ENCODE measurements around the gene GJC2. TPM values are rescaled to one million over a fixed set of nuclear protein-coding genes. Genes with fewer than 3 reads are reported as not detected.
A peak's percentile ranks its signal among the peaks of the same experiment; 100 is the strongest.

Gene GJC2
- polyA plus RNA-seq, 1 of the 3 experiments (the other 2 are of a cell fraction) = 0.92 TPM

DNA sequence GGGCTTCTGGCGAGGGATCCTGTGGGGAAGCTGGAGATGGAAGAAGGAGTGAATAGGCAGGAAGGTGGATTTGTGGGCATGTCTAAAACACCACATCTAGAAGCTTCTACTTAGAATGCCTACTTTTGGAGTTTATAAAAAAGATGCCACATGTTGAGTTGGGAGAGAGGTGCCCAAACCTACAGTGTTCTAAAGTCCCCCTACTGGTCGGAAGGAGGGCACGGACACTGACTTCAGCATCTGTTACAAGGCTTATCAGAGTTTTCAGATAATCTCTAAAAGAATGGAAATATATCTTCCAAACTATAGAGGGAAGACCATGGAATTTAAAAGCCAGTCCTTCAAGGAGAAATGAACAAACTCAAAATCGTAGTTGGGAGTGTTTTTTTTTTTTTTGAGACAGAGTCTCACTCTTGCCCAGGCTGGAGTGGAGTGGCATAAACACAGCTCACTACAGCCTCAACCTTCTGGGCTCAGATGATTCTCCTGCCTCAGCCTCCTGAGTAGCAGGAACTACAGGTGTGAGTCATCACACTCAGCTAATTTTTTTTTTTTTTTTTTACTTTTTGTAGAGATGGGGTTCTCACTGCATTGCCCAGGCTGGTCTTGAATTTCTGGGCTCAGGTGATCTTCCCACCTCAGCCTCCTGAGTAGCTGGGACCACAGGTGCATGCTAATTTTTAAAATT, 30.7 kb downstream of the GJC2 start:
- Histone ChIP-seq H3K79me2 (ENCODE audit: insufficient read depth) (no peaks in the 10 kb centered on the region), H3K36me3 (replicated peaks in 1 of 2; ENCODE audit: control insufficient read depth in 1 of 2, insufficient read depth in 2 of 2, low read length in 1 of 2) (no peaks in the 10 kb centered on the region), H3K27ac (ENCODE audit: low read depth in 2 of 2, low read length in 1 of 2) (no peak overlapping the region), H3K9me3 (no peaks in the 10 kb centered on the region), H3K4me3 (ENCODE audit: low read depth in 2 of 2, low read length in 1 of 2) (no peak overlapping the region), H3K27me3 (ENCODE audit: insufficient read depth) (no peaks in the 10 kb centered on the region), H3K9ac (no peak overlapping the region), H4K20me1 (ENCODE audit: insufficient read depth) (no peaks in the 10 kb centered on the region), H3K4me1 (ENCODE audit: control insufficient read depth in 1 of 2, insufficient read depth in 2 of 2, low read depth in 1 of 2, low read length in 1 of 2) (peaks cover 0 to 9% of the 10 kb centered on the region in 2 experiments; a peak in 1 of 4 replicates), H3F3A (replicated peaks; ENCODE audit: insufficient read depth) (peaks cover 11% of the 10 kb centered on the region), H3K9me2 (no peaks in the 10 kb centered on the region), H3K4me2 (no peak overlapping the region), H2AFZ (ENCODE audit: low read depth) (no peak overlapping the region)
- no peak for DNase-seq
- CTCF ChIA-PET = interaction anchor here (0.7 to 9.1 kb wide), 6 partner anchors 14 to 225 kb away, joined by 3 to 54 read pairs (median 4); partner anchors contain the start of gene IBA57
- WGBS (ENCODE audit: low lambda C conversion rate) = 82% methylated on average over 4 of the region's 4 CpGs
- POLR2A ChIA-PET = no interaction called here
- no peak for TF ChIP-seq PBX3 (IDR thresholded peaks at IDR 0.05)
- TF ChIP-seq CTCF (IDR thresholded peaks at IDR 0.05) = peak; percentile 37

DNA sequence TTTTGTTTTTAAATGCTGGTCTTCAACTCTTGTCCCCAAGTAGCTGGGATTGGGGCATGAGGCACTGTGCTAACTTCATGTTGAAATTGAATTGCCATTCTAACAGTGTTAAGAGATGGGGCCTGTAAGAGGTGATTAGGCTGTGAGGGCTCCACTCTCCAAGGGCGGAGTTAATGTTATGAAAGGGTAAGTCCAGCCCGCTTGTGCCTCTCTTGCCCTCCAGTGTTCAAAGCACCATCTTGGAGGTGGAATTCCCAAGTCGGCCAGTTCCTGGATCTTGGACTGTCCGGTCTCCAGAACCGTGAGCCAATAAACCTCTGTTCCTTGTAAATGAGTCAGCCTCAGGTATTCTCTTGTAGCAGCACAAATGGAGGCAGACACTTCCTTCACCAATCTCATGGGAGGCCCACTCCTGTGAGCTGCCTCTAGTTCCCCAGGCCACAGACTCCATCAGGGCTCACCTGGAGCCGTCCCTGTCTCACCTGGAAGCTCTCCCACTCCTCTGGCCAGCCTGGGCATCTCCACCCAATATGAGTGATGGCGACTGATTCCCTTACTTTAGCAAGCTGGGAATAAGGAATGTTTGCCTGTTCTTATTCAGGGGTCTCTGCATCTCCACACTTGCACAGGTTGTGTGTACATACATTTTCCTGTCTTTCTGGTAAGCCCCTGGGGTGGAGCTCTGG, 31.4 kb downstream of the GJC2 start:
- no peaks in the 10 kb centered on the region for H3K36me3 ChIP-seq (replicated peaks in 1 of 2; ENCODE audit: control insufficient read depth in 1 of 2, insufficient read depth in 2 of 2, low read length in 1 of 2)
- H3K4me2 ChIP-seq = no peak overlapping the region
- H3K27ac ChIP-seq (ENCODE audit: low read depth in 2 of 2, low read length in 1 of 2) = no peak overlapping the region
- H3K27me3 ChIP-seq (ENCODE audit: insufficient read depth) = no peaks in the 10 kb centered on the region
- WGBS (ENCODE audit: low lambda C conversion rate) = 90% methylated on average over 6 of the region's 7 CpGs
- DNase-seq = no peak
- H3K4me1 ChIP-seq (ENCODE audit: control insufficient read depth in 1 of 2, insufficient read depth in 2 of 2, low read depth in 1 of 2, low read length in 1 of 2) = peaks cover 0 to 12% of the 10 kb centered on the region in 2 experiments; a peak in 1 of 4 replicates
- no peaks in the 10 kb centered on the region for H3K9me3 ChIP-seq
- H3F3A ChIP-seq (replicated peaks; ENCODE audit: insufficient read depth) = peaks cover 11% of the 10 kb centered on the region
- no peak overlapping the region for H3K4me3 ChIP-seq (ENCODE audit: low read depth in 2 of 2, low read length in 1 of 2)
- H3K9me2 ChIP-seq = no peaks in the 10 kb centered on the region
- no peaks in the 10 kb centered on the region for H4K20me1 ChIP-seq (ENCODE audit: insufficient read depth)
- ChIA-PET CTCF (interaction anchor here (0.7 to 9.1 kb wide), 6 partner anchors 10 to 224 kb away, joined by 3 to 54 read pairs (median 4); partner anchors contain the start of gene IBA57), POLR2A (no interaction called here)
- H3K79me2 ChIP-seq (ENCODE audit: insufficient read depth) = no peaks in the 10 kb centered on the region
- H2AFZ ChIP-seq (ENCODE audit: low read depth) = no peak overlapping the region
- H3K9ac ChIP-seq = no peak overlapping the region
- no peak for TF ChIP-seq REST (IDR thresholded peaks at IDR 0.05; ENCODE audit: low read depth, low read length)
- TF ChIP-seq, protein P1, sequence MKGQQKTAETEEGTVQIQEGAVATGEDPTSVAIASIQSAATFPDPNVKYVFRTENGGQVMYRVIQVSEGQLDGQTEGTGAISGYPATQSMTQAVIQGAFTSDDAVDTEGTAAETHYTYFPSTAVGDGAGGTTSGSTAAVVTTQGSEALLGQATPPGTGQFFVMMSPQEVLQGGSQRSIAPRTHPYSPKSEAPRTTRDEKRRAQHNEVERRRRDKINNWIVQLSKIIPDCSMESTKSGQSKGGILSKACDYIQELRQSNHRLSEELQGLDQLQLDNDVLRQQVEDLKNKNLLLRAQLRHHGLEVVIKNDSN (IDR thresholded peaks at IDR 0.05; ENCODE audit: borderline replicate concordance, low read depth) = no peak
- TF ChIP-seq, protein P2, sequence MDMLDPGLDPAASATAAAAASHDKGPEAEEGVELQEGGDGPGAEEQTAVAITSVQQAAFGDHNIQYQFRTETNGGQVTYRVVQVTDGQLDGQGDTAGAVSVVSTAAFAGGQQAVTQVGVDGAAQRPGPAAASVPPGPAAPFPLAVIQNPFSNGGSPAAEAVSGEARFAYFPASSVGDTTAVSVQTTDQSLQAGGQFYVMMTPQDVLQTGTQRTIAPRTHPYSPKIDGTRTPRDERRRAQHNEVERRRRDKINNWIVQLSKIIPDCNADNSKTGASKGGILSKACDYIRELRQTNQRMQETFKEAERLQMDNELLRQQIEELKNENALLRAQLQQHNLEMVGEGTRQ (IDR thresholded peaks at IDR 0.05; ENCODE audit: borderline replicate concordance, low read depth, low read length) = no peak
- no peak for TF ChIP-seq CTCF (IDR thresholded peaks at IDR 0.05)
- no peak for TF ChIP-seq SMC3 (IDR thresholded peaks at IDR 0.05; ENCODE audit: low read depth, low read length)
- no peak for TF ChIP-seq ZBTB33 (IDR thresholded peaks at IDR 0.05; ENCODE audit: borderline replicate concordance, low read depth)
- no peak for TF ChIP-seq POLR2AphosphoS5 (IDR thresholded peaks at IDR 0.05; ENCODE audit: low read depth, low read length)
- no peak for TF ChIP-seq FOXJ3 (CRISPR knock-in tag; IDR thresholded peaks at IDR 0.05)
